HepG2 (cell line): ENCODE measurements around the gene SAPCD1. TPM values are rescaled to one million over a fixed set of nuclear protein-coding genes. Genes with fewer than 3 reads are reported as not detected.
A peak's percentile ranks its signal among the peaks of the same experiment; 100 is the strongest.

Experiments
- CENPX ChIP-seq: sonication (generic); formaldehyde crosslinking; IDR thresholded peaks from 2 replicates; pipeline ENCODE4 v1.9.0; 2021; ENCODE audit warnings: mild to moderate bottlenecking, missing genetic modification reagents, moderate library complexity
- ELK4 ChIP-seq: sonication (generic); formaldehyde crosslinking; IDR thresholded peaks from 2 replicates; pipeline ENCODE4 v1.9.0; 2021; ENCODE audit warnings: missing genetic modification reagents, borderline replicate concordance
- EP300 ChIP-seq, 3 experiments: sonication (generic) in 1 of 3; formaldehyde crosslinking in 1 of 3; IDR thresholded peaks; 2 replicates each; pipeline versions ENCODE4 v1.5.1 to v1.6.1; 2011 to 2020; ENCODE audit warnings: low read depth in 2 of 3, low read length in 2 of 3, borderline replicate concordance in 1 of 3, improper control_type of control experiment in 1 of 3, mild to moderate bottlenecking in 1 of 3, missing genetic modification reagents in 1 of 3, moderate library complexity in 1 of 3
- ERF ChIP-seq: IDR thresholded peaks from 2 replicates; pipeline ENCODE4 v1.6.1; 2018; ENCODE audit warnings: missing biosample characterization, missing genetic modification reagents
- GATAD1 ChIP-seq: IDR thresholded peaks from 2 replicates; pipeline ENCODE4 v1.6.1; 2016; ENCODE audit warnings: missing genetic modification reagents, missing compliant biosample characterization
- GATAD2A ChIP-seq: IDR thresholded peaks from 2 replicates; pipeline ENCODE4 v1.6.1; 2016
- GPN1 ChIP-seq: sonication (generic); formaldehyde crosslinking; IDR thresholded peaks from 2 replicates; pipeline ENCODE4 v1.5.1; 2020; ENCODE audit warnings: missing genetic modification reagents, borderline replicate concordance
- IKZF5 ChIP-seq: IDR thresholded peaks from 2 replicates; pipeline ENCODE4 v1.6.1; 2018; ENCODE audit warnings: missing genetic modification reagents, mild to moderate bottlenecking, missing compliant biosample characterization
- KMT2B ChIP-seq: IDR thresholded peaks from 2 replicates; pipeline ENCODE4 v1.6.1; 2016; ENCODE audit warnings: missing genetic modification reagents, missing compliant biosample characterization
- MTA1 ChIP-seq: sonication (generic); formaldehyde crosslinking; IDR thresholded peaks from 2 replicates; pipeline ENCODE4 v1.4.0; 2020; ENCODE audit warnings: missing genetic modification reagents, mild to moderate bottlenecking, borderline replicate concordance
- SALL1 ChIP-seq: sonication (generic); formaldehyde crosslinking; IDR thresholded peaks from 2 replicates; pipeline ENCODE4 v1.8.0; 2022; ENCODE audit warnings: mild to moderate bottlenecking, missing genetic modification reagents
- SPEN ChIP-seq: sonication (generic); formaldehyde crosslinking; IDR thresholded peaks from 2 replicates; pipeline ENCODE4 v1.5.1; 2020; ENCODE audit warnings: low read depth, mild to moderate bottlenecking, missing genetic modification reagents
- STAG1 ChIP-seq: sonication (generic); formaldehyde crosslinking; IDR thresholded peaks from 2 replicates; pipeline ENCODE4 v1.4.0; 2020; ENCODE audit warnings: missing genetic modification reagents
- TCF7 ChIP-seq: sonication (generic); IDR thresholded peaks from 2 replicates; pipeline ENCODE4 v1.6.1; 2016; ENCODE audit warnings: antibody characterized with exemption, low read depth
- TEAD3 ChIP-seq: optimal IDR thresholded peaks from 2 replicates; pipeline ENCODE3; 2016; ENCODE audit warnings: borderline replicate concordance
- ZBTB7A ChIP-seq: sonication (generic); formaldehyde crosslinking; IDR thresholded peaks from 2 replicates; pipeline ENCODE4 v1.8.0; 2022; ENCODE audit warnings: mild to moderate bottlenecking, missing genetic modification reagents
- ZFX ChIP-seq: sonication (generic); formaldehyde crosslinking; IDR thresholded peaks from 2 replicates; pipeline ENCODE4 v1.4.0; 2020; ENCODE audit warnings: mild to moderate bottlenecking, low read depth, missing genetic modification reagents, moderate library complexity
- ZNF205 ChIP-seq: IDR thresholded peaks from 2 replicates; pipeline ENCODE4 v1.6.1; 2018; ENCODE audit warnings: missing biosample characterization, missing genetic modification reagents
- ZNF331 ChIP-seq: sonication (generic); formaldehyde crosslinking; IDR thresholded peaks from 2 replicates; pipeline ENCODE4 v1.4.0; 2020; ENCODE audit warnings: missing genetic modification reagents
- ZNF430 ChIP-seq: sonication (generic); formaldehyde crosslinking; IDR thresholded peaks from 2 replicates; pipeline ENCODE4 v1.9.0; 2021; ENCODE audit warnings: mild to moderate bottlenecking, missing genetic modification reagents
- ZNF580 ChIP-seq: IDR thresholded peaks from 2 replicates; pipeline ENCODE4 v1.6.1; 2016; ENCODE audit warnings: low read depth, borderline replicate concordance
- ZNF660 ChIP-seq: sonication (generic); formaldehyde crosslinking; IDR thresholded peaks from 2 replicates; pipeline ENCODE4 v1.5.1; 2020; ENCODE audit warnings: mild to moderate bottlenecking, low read depth, missing genetic modification reagents, borderline replicate concordance
- ZNF768 ChIP-seq: sonication (generic); formaldehyde crosslinking; IDR thresholded peaks from 2 replicates; pipeline ENCODE4 v1.4.0; 2020; ENCODE audit warnings: missing genetic modification reagents
- polyA plus RNA-seq, 8 experiments: library from polyadenylated mRNA; depleted of rRNA in 3 of 8; stranded (reverse) in 7 of 8; unstranded in 1 of 8; fragments of >200 nt; fragmentation: Illumina TruSeq in 4 of 8; extraction: Trizol in 4 of 8; gene quantifications; 2 replicates each; pipeline versions ENCODE4 v1.2.1 to v1.2.3, GENCODE V29; 2011 to 2016; ENCODE audit warnings: low read depth in 4 of 8, missing spikeins in 1 of 8, mixed read lengths in 1 of 8; ENCODE audit not compliant: insufficient read depth in 1 of 8
- total RNA-seq, 5 experiments: library from RNA; depleted of rRNA; stranded (reverse); fragments of >200 nt; fragmentation: Illumina TruSeq; extraction: Trizol; gene quantifications; 2 replicates each; pipeline ENCODE4 v1.2.3, GENCODE V29; 2016; ENCODE audit warnings: low read depth in 1 of 5
- TF ChIP-seq, protein P1 (sequence below): sonication (generic); formaldehyde crosslinking; IDR thresholded peaks from 2 replicates; pipeline ENCODE4 v1.4.0; 2020; ENCODE audit warnings: missing genetic modification reagents, mild to moderate bottlenecking, borderline replicate concordance

Gene SAPCD1
- total and polyA plus RNA-seq, 2 of the 13 experiments (the other 11 are each of a cell fraction or from before 2014, with no cell fraction given) = 2.5 to 3.9 TPM

GRCh38 chr6:31717499-31718222 lies 44.8 kb upstream of the SAPCD1 start (continued):
- TF ChIP-seq EP300 (IDR thresholded peaks at IDR 0.05; ENCODE audit: low read depth in 2 of 2, low read length in 2 of 2) (no peak), EP300 (CRISPR knock-in tag; IDR thresholded peaks at IDR 0.05; ENCODE audit: borderline replicate concordance) (0 out of 2 replicates have a peak, but pooled peaks have one; percentile 25), CENPX (no peak), ZBTB7A (CRISPR knock-in tag) (peak; percentile 50; the same call in 1 of the 2 replicates), TCF7 (no peak), KMT2B (CRISPR knock-in tag) (0 out of 2 replicates have a peak, but pooled peaks have one; percentile 23), ZNF430 (CRISPR knock-in tag) (no peak), ZNF660 (no peak), ZFX (CRISPR knock-in tag) (peak; percentile 45; the same call in 1 of the 2 replicates), GPN1 (no peak), ZNF768 (CRISPR knock-in tag) (peak; percentile 40; the same call in 1 of the 2 replicates), STAG1 (CRISPR knock-in tag) (peak; percentile 77), SALL1 (CRISPR knock-in tag) (peak; percentile 69), TEAD3 (CRISPR knock-in tag) (peak; percentile 86), MTA1 (CRISPR knock-in tag) (peak; percentile 51; the same call in 1 of the 2 replicates), GATAD1 (CRISPR knock-in tag) (peak; percentile 41; the same call in 1 of the 2 replicates), ZNF580 (CRISPR knock-in tag) (peak; percentile 56; the same call in 1 of the 2 replicates), IKZF5 (CRISPR knock-in tag) (peak; percentile 45; the same call in 1 of the 2 replicates), GATAD2A (peak; percentile 68), ZNF331 (CRISPR knock-in tag) (peak; percentile 69; the same call in 1 of the 2 replicates), ELK4 (CRISPR knock-in tag) (no peak), ERF (CRISPR knock-in tag) (peak; percentile 58; the same call in 1 of the 2 replicates), ZNF205 (peak; percentile 68; the same call in 1 of the 2 replicates), SPEN (CRISPR knock-in tag) (no peak)
- TF ChIP-seq, protein P1, sequence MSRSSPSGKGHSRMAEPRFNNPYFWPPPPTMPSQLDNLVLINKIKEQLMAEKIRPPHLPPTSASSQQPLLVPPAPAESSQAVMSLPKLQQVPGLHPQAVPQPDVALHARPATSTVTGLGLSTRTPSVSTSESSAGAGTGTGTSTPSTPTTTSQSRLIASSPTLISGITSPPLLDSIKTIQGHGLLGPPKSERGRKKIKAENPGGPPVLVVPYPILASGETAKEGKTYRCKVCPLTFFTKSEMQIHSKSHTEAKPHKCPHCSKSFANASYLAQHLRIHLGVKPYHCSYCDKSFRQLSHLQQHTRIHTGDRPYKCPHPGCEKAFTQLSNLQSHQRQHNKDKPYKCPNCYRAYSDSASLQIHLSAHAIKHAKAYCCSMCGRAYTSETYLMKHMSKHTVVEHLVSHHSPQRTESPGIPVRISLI (CRISPR knock-in tag) = peak; percentile 14; the same call in 1 of the 2 replicates
